NB4 (cell line): Measurements from ENCODE around the gene ADCY5.

Experiments used
- DNase-seq: peaks from one replicate; pipeline ENCODE4 v3.0.0; 2010; ENCODE audit warnings: low read depth
- H3K4me3 ChIP-seq: one replicate; pipeline ENCODE4 v1.5.1; 2011; ENCODE audit warnings: mild to moderate bottlenecking, low read depth, low read length, moderate library complexity
- CTCF ChIP-seq: IDR thresholded peaks from one replicate; pipeline ENCODE4 v1.5.1; 2012; ENCODE audit warnings: low read depth, low read length
- MYC ChIP-seq: IDR thresholded peaks from 2 replicates; pipeline ENCODE4 v1.6.1; 2011; ENCODE audit warnings: low read depth, low read length
- POLR2A ChIP-seq: IDR thresholded peaks from 2 replicates; pipeline ENCODE4 v1.6.1; 2011; ENCODE audit warnings: mild to moderate bottlenecking; ENCODE audit not compliant: insufficient read length; ENCODE audit errors: extremely low read depth
- TF ChIP-seq, protein P1 (sequence below): IDR thresholded peaks from 2 replicates; pipeline ENCODE4 v1.6.1; 2011; ENCODE audit warnings: low read depth, low read length

The ADCY5 gene

DNA sequence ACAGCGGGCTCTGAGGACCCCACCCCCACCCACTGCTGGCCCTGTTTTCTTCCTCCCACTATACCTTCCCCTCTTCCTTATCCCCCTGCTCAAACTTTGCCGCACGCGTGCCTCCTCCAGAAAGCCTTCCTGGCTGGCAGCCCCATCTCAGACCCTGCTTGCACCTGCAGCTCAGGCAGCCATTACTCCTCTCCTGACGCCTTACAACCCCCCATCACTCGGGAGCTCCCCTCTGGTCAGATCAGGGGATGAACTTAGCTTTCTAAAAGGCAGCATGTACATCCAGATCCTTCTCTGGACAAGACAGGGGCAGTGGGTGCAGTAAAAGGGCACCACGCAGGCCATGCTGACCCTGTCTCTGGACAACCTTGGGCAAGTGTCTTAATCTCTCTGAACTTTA lies 152.6 kb downstream of the ADCY5 start:
- no peak for DNase-seq
- TF ChIP-seq MYC (no peak), POLR2A (no peak), CTCF (no peak)
- TF ChIP-seq, protein P1, sequence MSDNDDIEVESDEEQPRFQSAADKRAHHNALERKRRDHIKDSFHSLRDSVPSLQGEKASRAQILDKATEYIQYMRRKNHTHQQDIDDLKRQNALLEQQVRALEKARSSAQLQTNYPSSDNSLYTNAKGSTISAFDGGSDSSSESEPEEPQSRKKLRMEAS = no peak
- H3K4me3 ChIP-seq = no peak overlapping the region

DNA sequence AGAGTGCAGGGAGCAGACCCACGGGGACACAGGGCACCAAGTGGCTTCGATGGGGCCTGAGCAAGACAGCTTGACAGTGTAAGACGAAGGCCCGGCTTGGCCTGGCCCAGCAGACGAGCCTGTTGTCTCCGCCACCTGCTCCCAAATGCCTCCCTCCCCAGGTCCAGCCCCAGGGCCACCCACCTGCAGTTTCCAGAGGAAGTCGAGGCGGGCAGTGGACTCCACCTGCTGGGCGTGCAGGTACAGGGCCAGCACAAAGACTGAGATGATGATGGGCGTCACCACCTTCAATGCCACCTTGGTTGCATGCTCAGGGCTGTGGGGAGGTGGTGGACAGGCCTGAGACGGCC lies 153.0 kb downstream of the ADCY5 start:
- no peak overlapping the region for H3K4me3 ChIP-seq
- DNase-seq = no peak
- TF ChIP-seq POLR2A (no peak), MYC (no peak), CTCF (no peak)
- TF ChIP-seq, protein P1 = no peak

GRCh38 chr3:123295171-123295900 lies 153.6 kb downstream of the ADCY5 start:
- no peak for TF ChIP-seq POLR2A
- no peak for TF ChIP-seq CTCF
- TF ChIP-seq, protein P1 = no peak
- TF ChIP-seq MYC = no peak
- no peak overlapping the region for H3K4me3 ChIP-seq
- no peak for DNase-seq

DNA sequence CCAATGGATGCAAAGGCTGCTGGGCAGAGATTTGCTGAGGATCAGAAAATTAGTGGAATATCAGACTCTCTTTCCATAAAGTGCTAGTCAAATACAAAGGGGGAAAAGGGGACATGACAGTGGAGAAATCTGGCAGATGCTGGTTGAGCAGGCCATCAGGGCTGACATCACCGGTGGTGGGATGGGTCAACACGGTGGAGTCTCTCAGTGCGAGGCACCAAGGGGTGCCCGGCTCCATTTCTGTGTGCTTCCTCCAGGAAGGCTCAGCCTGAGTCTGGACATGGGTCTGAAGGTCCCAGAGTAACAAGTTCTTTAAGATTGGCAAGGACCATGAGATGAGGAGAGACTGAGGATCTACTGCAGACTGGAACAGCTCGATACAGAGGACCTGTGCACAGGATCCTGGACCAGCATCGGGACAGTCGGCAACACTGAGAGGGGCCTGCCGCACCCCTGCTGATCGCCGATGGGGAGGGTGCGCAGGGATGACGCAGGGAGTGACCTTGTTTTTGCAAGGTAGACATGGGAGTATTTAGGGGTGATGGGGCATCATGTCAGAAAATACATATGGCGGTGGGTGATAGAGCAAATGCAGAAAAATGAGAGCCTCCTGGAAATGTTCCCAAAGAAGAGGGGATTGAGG lies 154.5 kb downstream of the ADCY5 start:
- no peak overlapping the region for H3K4me3 ChIP-seq
- no peak for TF ChIP-seq MYC
- no peak for TF ChIP-seq CTCF
- TF ChIP-seq POLR2A = no peak
- TF ChIP-seq, protein P1 = no peak
- no peak for DNase-seq

DNA sequence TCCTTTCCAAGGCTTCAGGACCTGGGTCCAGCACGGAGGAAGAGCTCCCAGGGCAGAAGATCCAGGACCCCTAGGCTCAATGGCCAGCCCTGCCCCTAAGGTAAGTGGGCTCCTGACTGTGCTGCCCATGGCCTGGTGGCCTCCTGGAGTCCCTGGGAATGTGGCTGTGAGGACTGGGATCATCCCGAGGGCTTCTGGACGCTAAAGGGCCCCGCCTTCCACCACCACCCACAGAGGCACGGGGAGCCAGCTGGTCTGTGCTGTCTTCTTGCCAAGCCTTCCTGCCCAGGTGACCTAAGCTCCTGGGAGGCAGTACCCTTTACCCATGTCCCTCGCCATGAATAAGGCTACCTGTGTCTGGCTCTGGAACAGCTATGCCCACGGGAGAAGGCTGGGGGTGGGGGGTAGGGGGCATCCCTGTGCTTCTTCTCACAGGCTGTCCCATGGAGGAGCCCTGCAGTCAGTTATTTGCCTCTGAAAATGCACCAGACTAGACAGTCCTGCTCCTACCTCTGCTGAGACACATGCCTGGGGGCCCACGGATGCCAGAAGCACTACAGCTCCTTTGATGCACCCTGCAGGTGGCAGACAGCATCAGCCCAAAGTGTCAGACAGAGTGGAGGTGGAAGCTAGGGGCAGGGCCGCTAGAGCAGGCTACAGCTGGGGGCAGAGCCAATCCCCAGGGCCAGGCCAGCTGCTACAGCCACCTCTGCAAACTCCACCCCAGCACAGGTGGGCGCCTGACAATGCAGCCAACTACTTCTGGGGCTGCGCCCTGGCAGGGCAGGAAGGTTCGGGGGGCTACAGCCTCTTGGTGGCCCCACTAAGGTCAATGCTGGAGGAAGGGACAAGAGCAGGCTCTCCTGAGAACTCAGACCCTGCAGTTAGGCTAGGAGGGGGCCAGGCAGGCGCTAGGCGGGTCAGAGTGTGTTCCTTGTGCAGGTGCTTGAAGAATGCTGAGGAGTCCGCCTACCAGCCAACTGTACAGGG lies 156.3 kb downstream of the ADCY5 start:
- DNase-seq = no peak
- H3K4me3 ChIP-seq = no peak overlapping the region
- TF ChIP-seq MYC (no peak), POLR2A (no peak), CTCF (no peak)
- TF ChIP-seq, protein P1 = no peak
